SKM-1 (cell line): Measurements from ENCODE around the gene BRAP.
A peak's percentile ranks its signal among the peaks of the same experiment; 100 is the strongest.
"Not testable (repeated sequence)": the region's sequence is repeated elsewhere in the genome, so short reads cannot be mapped to it uniquely, and the experiment has no call there.

Experiments
- DNase-seq: peaks from one replicate; lab custom pipeline; 2025; ENCODE audit not compliant: unreplicated experiment; lab: John Stamatoyannopoulos, UW

Gene BRAP

GRCh38 chr12:111685811-111686573 is at the start of gene BRAP, which contains the start of gene ACAD10:
BRAP (minus strand) TSS chr12:111685956; CDS start chr12:111685792, 164 bp downstream.
ACAD10 (plus strand) TSS chr12:111686053; CDS start chr12:111692710, 6,657 bp downstream.
- DNase-seq, result peak; percentile 45

DNA sequence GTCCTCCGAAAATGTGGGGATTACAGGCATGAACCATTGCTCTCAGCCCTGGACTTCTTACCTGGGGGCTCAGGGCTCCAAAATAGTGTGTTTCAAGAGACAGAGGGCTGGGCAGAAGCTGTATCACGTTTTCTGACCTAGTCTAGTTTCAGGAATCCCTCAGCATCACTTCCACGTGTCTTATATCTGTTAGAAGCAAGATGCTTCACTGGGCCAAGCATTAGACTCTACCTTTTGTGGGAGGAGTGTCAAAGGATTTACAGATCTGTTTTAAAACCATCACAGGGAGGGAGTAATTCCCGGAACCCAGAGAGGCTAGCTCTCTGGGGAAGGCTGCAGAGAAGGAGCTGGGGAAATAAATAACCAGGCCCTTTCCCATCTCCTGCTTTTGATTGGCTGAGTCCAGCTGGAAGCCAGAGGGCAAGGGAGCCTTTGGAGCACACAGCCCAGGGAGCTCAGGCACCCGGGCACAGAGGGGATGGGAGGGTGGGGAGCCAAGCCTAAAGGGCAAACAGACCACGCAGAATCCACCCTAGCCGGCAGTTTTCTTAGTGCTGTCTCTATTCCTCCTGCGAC is 47.7 kb upstream of the BRAP start:
- no peak for DNase-seq

DNA sequence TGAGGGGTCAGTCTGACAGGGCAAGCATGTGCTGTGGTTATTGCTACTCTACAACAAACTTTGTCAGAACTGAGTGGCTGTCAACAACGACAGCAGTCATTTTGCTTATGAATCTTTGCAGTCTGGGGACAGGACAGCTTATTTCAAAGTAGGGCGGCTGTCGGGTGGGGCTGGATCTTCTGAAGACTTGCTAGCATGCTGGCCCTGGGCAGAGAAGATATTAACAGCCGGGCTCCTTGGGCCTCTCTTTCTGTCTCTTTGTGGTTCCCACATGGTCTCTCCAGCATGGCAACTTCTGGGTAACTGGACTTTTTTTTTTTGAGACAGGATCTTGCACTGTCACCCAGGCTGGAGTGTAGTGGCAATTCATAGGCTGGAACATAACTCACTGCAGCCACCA is 47.0 kb upstream of the BRAP start:
- DNase-seq, result no peak

GRCh38 chr12:111730420-111730819 is 44.7 kb upstream of the BRAP start:
- DNase-seq, result no peak

GRCh38 chr12:111728795-111729194 is 43.0 kb upstream of the BRAP start:
- DNase-seq, result no peak

GRCh38 chr12:111723646-111724360 is 38.0 kb upstream of the BRAP start:
- not testable (repeated sequence) for DNase-seq

DNA sequence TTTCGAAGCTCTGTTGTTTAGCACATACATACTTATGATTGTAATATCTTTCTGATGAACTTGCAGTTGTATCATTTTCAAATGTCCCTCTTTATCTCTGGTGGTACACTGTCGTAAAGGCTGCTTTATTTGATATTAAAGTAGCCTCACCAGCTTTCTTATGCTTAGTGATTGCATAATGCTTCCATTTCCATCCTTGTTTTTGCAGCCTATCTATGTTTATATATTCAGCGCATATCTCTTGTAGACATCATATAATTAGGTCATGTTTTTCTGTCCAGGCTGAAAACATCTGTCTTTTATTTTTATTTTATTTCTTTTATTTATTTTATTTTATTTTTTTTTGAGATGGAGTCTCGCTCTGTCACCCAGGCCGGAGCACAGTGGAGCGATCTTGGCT is 34.7 kb upstream of the BRAP start:
- DNase-seq, result no peak

GRCh38 chr12:111719316-111719715 is 33.6 kb upstream of the BRAP start:
- DNase-seq, result not testable (repeated sequence)

GRCh38 chr12:111715279-111715678 is 29.5 kb upstream of the BRAP start:
- DNase-seq, result no peak

GRCh38 chr12:111706145-111706544 is 20.4 kb upstream of the BRAP start:
- no peak for DNase-seq

DNA sequence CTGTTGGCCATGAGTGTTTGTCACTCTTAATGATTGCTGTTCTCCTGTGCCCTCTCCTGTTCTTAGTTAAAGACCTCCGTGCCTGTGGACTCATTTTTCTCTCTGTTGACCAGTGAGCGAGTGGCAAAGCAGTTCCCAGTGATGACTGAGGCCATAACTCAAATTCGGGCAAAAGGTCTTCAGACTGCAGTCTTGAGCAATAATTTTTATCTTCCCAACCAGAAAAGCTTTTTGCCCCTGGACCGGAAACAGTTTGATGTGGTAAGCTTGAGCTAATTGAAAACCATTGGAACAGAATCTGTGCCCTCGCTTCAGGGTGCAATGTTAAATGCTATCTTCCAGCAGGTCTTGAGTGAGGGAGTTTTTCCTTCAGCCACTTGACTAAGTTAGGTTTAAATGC is 19.9 kb upstream of the BRAP start:
- DNase-seq, result peak; percentile 11

- no peak for DNase-seq
Measured at GRCh38 chr12:111699962-111700361, 14.2 kb upstream of the BRAP start.

GRCh38 chr12:111693818-111694217 is 8.1 kb upstream of the BRAP start:
- no peak for DNase-seq

DNA sequence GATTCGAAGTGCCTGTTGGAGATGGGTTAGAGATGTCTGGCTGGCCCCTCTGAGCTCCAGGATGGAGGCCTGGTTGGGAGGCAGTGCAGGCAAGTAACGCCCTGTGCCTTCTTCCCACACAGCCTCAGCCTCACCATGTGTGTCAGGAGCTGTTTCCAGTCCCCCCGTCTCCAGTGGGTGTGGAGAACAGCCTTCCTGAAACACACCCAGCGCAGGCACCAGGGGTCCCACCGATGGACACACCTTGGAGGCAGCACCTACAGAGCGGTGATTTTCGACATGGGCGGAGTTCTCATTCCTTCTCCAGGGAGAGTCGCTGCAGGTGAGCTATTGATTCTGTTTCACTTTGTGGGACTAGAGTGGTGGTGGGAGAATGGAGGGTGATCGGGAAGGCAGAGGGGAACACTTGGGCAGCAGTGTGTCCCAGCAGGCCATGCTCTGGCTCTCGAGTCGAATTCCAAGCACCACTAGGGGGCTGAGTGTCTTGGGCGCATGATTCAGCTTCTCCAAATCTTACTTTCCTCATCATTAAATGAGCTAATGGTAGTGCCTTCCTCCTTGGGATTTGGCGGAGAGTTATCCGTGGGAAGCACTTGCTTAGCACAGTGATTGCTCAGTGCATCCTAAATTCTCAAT is 6.9 kb upstream of the BRAP start:
- DNase-seq, result no peak

DNA sequence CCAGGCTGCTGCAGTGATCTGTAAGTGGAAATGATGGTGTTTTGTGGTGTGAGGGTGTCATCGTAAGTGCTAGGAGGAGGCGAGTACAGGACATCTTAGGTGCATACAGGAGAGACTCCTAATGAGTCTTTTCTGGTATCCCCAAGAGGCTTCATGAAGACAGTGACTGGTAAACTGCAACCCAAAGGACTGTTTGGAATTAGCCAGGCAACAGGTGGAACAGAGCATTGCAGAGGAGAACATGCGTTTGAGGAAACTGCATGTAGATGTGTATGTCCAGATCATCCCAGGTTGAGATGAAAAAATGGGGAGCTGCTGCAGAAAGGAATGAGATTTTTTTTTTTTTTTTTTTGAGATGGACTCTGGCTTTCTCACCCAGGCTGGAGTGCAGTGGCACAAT is 5.5 kb upstream of the BRAP start:
- DNase-seq, result no peak

GRCh38 chr12:111687952-111688351 is 2.2 kb upstream of the BRAP start:
- DNase-seq, result no peak

GRCh38 chr12:111687255-111687654 is 1.5 kb upstream of the BRAP start:
- no peak for DNase-seq

- no peak for DNase-seq
Measured at GRCh38 chr12:111686574-111687105, 884 bp upstream of the BRAP start.

- DNase-seq, result no peak
Measured at GRCh38 chr12:111685322-111685810, 390 bp downstream of the BRAP start.

DNA sequence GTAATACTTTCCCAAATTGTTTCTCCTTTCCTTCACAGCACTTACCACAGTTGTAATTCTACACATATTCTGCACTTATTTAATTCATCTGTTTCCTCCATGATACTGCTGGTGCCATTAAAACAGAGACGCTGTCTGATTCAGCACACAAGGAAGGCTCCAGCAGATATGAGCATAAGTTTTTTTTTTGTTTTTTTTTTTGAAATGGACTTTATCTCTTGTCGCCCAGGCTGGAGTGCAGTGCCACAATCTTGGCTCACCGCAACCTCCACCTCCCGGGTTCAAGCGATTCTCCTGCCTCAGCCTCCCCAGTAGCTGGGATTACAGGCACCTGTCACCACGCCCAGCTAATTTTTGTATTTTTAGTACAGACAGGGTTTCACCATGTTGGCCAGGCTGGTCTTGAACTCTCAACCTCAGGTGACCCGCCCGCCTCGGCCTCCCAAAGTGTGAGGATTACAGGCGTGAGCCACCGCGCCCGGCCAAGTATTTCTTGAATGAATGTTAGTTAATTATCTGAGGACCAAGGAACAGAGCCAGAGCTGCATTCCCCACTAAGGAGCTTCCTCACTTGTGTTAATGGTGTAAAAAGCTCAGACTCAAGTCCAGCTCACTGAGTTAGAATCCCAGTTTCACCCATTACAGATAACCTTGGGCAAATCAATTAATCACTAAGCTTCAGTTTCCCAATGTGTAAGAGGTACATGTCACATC is 1.1 kb downstream of the BRAP start:
- DNase-seq, result not testable (repeated sequence)
